Stimulated activated CD4-positive, alpha-beta T cell treated with anti-CD3 and anti-CD28 coated beads, Interleukin-4, amount 100 ng/mL, for 1 hour (primary cell): Measurements from ENCODE around the gene FUBP3.
"Not testable (repeated sequence)": the region's sequence is repeated elsewhere in the genome, so short reads cannot be mapped to it uniquely, and the experiment has no call there.

ENCODE experiments used
- DNase-seq: peaks from one replicate; pipeline ENCODE4 v3.0.0-alpha.2; 2020

The FUBP3 gene

DNA sequence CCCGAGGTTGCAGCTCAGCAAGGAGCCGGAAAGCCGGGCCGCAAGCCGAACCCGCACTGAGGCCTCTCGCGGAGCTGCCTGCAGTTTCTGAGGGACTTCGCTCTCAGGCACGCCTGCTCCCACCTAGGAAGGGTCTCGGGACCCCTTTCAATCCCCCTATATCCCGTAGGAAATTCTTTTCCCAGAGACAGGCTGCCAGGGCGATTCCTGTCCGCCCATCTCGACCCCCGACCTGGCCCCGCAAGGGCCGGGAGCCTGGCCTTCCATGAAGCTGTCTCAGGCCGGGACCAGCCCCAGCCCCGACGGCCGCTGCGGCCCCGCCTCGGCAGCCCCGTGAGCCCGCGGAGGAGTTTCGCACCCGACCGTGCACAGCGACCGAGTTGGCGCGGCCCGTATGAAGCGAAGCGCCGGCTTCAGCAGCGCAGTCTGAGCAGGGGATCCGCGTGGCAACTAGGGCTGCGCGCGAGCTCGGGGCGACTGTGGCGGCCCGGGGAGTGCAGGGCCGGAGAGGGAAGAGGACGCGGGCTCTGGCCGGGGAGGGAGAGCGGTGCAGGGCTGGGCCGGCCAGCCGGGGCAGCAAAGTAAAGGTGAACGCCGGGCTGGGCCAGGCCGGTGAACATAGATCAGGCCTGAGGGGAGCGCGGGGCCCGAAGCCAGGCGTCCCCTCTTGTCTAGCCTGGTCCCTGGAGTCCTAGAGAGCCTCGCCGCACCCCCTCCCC is 84.0 kb downstream of the FUBP3 start:
- peak; percentile 30 for DNase-seq

DNA sequence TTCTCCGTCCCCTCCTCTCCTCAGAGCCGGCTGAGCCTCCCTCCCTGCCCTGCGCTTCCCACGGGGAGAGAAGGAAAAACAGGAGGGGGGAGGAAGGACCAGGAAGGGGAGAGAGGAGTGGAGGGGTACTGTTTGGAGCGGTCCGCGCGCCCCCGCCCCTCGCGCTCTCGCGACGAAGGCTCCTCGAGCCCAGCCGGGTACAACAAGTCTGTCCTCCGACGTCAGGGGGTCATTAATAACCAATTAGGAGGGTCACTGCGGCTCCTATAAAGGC is 84.5 kb downstream of the FUBP3 start:
- DNase-seq, result no peak

- DNase-seq, result no peak
These were observed 85.1 kb downstream of the FUBP3 start, which contains the start of gene PRDM12 for GRCh38 chr9:130664251-130665028. Gene PRDM12 (plus strand): TSS chr9:130664594. CDS start chr9:130664654, 60 bp downstream.

DNA sequence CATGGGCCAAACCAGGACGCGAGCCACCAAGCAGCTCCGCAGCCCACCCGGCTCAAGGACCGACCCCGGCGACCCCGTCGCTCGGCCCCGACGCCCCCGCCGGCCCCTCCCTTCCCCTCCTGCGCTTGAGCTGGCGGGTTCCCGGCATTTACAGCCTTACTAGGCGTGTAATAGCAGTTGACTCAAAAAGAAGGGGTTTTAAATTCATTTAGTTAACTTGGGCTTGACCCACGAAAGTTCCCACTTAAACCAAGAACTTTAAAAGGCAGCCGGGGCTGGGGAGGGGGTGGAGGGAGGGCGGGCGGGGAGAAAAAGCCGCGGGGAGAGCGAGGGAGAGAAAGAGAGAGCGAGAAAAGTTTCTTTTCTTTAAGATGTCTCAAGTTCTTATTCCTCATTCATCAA is 85.7 kb downstream of the FUBP3 start:
- no peak for DNase-seq

GRCh38 chr9:130665431-130666392 is 86.3 kb downstream of the FUBP3 start:
- DNase-seq, result no peak

GRCh38 chr9:130666393-130667119 is 87.2 kb downstream of the FUBP3 start:
- no peak for DNase-seq

DNA sequence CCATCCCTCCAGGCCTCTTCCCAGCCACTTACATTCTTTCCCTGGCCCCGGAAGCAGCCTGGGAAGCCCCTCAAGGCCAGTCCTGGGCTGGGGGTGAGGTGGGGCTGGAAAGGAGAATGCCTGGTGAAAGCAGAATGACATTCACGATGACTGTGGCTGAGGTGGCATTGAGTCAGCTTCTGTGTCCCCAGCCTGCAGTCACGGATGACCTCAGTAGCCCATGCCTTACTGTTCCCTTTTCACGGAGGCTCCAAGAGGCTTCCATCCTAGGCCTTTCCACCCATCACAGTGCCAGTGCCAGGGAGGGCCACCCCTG is 87.7 kb downstream of the FUBP3 start:
- no peak for DNase-seq

GRCh38 chr9:130668196-130668595 is 88.8 kb downstream of the FUBP3 start:
- DNase-seq, result no peak

GRCh38 chr9:130668659-130669058 is 89.3 kb downstream of the FUBP3 start:
- no peak for DNase-seq

DNA sequence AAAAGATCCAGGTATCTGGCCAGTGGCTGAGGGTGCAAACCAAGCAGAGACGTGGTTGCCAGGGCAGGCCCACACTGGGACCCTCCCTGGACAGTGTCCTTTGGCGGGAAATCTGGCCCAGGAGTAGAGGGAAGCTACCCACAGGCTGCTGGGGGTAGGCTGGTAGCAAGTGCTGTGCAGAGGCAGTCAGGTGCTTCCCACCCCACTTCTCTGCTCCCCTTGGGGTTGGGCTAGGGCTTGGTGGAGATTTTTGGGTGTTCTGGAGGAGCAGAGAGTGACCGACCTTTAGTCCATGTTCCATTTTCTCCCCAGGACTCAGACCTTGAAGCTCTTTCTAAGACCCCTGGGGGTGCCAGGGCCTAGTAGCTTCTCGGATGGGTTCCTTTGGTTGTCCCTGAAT is 90.6 kb downstream of the FUBP3 start:
- no peak for DNase-seq

DNA sequence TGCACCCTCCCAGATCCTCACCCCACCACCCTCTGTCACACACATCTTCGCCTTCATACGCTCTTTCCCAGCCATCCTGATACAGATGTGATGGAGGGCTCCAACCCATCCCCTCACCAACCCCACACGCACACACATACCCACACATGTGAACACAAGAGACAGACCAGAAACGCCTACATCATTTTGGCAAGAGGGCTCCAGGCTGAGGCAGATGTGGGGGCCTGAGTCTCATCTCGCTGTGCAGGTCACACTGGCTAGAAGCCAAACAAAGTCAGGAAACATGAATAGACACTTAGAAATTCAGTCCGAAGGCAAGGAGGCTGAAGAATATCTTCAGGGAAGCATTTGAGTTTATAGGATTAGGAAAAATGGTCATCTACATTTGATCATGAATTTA is 91.3 kb downstream of the FUBP3 start:
- DNase-seq, result no peak

DNA sequence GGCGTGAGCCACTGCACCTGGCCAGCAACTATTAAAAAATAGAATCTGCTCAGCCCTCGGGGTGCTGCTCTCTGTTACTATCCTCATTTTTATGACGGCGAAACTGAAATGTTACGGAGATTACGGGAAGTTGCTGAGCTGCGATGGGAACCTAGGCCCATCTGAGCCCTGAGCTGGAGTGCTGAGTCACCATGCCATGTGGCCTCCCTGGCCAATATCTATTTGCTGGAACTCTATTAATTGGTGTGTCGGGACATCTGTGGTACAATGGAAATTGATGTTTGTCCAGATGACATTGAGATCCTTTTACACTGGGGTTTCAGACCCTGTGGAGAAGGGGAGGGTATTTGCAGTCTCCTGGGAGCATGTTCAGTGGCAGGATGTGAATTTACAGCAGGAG is 93.1 kb downstream of the FUBP3 start:
- DNase-seq, result no peak

- DNase-seq, result no peak
These were observed 93.7 kb downstream of the FUBP3 start for GRCh38 chr9:130672933-130673615.

GRCh38 chr9:130675396-130675795 is 96.0 kb downstream of the FUBP3 start:
- no peak for DNase-seq

- no peak for DNase-seq
These were observed 97.9 kb downstream of the FUBP3 start for GRCh38 chr9:130677252-130677651.

GRCh38 chr9:130680836-130681768 is 101.7 kb downstream of the FUBP3 start:
- DNase-seq, result peak; percentile 67

GRCh38 chr9:130681769-130682420 is 102.5 kb downstream of the FUBP3 start:
- no peak for DNase-seq

- DNase-seq, result peak; percentile 68
These were observed 103.2 kb downstream of the FUBP3 start for GRCh38 chr9:130682421-130683121.

- DNase-seq, result no peak
These were observed 105.7 kb downstream of the FUBP3 start for GRCh38 chr9:130685104-130685503.

GRCh38 chr9:130685945-130686344 is 106.6 kb downstream of the FUBP3 start:
- DNase-seq, result not testable (repeated sequence)
